Tibial nerve (tissue), 4 donors: Measurements from ENCODE around the gene URM1.

Experiments
- EP300 ChIP-seq, 2 donors: sonication (generic); formaldehyde crosslinking; IDR thresholded peaks; one replicate each; pipeline ENCODE4 v1.6.1; 2017; ENCODE audit warnings: antibody characterized with exemption in 2 of 2, mild to moderate bottlenecking in 1 of 2
- POLR2A ChIP-seq, 2 donors: fragments of 450-650 bp; IDR thresholded peaks; one replicate each; pipeline ENCODE4 v1.6.1; 2017; ENCODE audit warnings: antibody characterized with exemption in 2 of 2, mild to moderate bottlenecking in 2 of 2, moderate library complexity in 2 of 2
- TF ChIP-seq, protein P1 (sequence below), 5 experiments: fragments of 200-600 bp in 3 of 5; fragments of 450-650 bp in 2 of 5; sonication (generic) in 3 of 5; IDR thresholded peaks; one replicate each; pipeline ENCODE4 v1.5.1; 2016 to 2019; ENCODE audit warnings: antibody characterized with exemption in 5 of 5, mild to moderate bottlenecking in 3 of 5, moderate library complexity in 2 of 5

DNA sequence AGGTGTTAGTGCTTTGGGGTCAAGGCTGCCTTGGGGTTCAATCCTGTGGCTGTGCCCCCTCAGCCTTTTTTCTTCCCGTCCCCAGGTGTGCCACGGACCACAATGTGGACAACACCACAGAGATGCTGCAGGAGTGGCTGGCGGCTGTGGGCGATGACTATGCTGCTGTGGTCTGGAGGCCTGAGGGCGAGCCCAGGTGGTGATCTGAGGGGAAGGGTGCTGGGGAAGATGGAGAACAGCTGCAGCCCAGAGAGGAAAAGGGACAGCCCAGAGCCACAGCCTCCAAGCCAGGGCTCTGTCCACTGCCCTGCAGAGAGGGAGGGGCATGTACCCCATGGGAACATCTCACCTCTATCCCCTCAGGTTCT, 51.6 kb downstream of the URM1 start:
- no peak for TF ChIP-seq POLR2A (IDR thresholded peaks at IDR 0.05)
- TF ChIP-seq, protein P1, sequence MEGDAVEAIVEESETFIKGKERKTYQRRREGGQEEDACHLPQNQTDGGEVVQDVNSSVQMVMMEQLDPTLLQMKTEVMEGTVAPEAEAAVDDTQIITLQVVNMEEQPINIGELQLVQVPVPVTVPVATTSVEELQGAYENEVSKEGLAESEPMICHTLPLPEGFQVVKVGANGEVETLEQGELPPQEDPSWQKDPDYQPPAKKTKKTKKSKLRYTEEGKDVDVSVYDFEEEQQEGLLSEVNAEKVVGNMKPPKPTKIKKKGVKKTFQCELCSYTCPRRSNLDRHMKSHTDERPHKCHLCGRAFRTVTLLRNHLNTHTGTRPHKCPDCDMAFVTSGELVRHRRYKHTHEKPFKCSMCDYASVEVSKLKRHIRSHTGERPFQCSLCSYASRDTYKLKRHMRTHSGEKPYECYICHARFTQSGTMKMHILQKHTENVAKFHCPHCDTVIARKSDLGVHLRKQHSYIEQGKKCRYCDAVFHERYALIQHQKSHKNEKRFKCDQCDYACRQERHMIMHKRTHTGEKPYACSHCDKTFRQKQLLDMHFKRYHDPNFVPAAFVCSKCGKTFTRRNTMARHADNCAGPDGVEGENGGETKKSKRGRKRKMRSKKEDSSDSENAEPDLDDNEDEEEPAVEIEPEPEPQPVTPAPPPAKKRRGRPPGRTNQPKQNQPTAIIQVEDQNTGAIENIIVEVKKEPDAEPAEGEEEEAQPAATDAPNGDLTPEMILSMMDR (IDR thresholded peaks at IDR 0.05) = no peak
- no peak for TF ChIP-seq EP300 (IDR thresholded peaks at IDR 0.05)
